Transverse colon (tissue), 3 donors: Measurements from ENCODE around the gene FAM120A.

Source experiments
- EP300 ChIP-seq: sonication (generic); formaldehyde crosslinking; IDR thresholded peaks from one replicate; pipeline ENCODE4 v1.6.1; 2017; ENCODE audit warnings: antibody characterized with exemption, low read depth
- TF ChIP-seq, protein P1 (sequence below), 5 experiments: fragments of 200-600 bp in 3 of 5; fragments of 450-650 bp in 2 of 5; sonication (generic) in 3 of 5; IDR thresholded peaks; 1 replicate in 2 of 5; 2 replicates in 3 of 5; pipeline ENCODE4 v1.5.1; 2016 to 2017; ENCODE audit warnings: antibody characterized with exemption in 5 of 5, inconsistent platforms in 3 of 5, mild to moderate bottlenecking in 2 of 5, moderate library complexity in 1 of 5

DNA sequence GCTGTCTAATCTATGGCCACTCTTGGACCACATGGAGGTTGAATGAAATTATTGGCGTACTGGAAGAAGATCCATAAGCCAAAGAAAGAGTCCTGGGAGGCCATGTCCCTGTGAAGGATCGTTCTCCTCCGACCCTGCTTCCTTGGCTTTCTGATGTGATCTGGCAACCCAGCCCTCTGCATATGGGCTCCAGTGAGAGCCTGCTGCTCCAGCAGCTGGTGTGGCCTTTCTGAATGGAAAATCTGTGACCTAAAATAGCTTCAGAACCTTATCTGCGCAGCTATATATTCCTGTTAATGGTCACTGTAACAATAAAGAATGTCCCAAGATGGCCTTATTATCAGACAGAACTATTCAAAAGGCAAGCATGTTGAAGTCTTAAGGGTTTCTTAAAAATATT is 84.7 kb downstream of the FAM120A start:
- no peak for TF ChIP-seq EP300
- TF ChIP-seq, protein P1, sequence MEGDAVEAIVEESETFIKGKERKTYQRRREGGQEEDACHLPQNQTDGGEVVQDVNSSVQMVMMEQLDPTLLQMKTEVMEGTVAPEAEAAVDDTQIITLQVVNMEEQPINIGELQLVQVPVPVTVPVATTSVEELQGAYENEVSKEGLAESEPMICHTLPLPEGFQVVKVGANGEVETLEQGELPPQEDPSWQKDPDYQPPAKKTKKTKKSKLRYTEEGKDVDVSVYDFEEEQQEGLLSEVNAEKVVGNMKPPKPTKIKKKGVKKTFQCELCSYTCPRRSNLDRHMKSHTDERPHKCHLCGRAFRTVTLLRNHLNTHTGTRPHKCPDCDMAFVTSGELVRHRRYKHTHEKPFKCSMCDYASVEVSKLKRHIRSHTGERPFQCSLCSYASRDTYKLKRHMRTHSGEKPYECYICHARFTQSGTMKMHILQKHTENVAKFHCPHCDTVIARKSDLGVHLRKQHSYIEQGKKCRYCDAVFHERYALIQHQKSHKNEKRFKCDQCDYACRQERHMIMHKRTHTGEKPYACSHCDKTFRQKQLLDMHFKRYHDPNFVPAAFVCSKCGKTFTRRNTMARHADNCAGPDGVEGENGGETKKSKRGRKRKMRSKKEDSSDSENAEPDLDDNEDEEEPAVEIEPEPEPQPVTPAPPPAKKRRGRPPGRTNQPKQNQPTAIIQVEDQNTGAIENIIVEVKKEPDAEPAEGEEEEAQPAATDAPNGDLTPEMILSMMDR (IDR thresholded peaks at IDR 0.05), result no peak
